SK-N-SH treated with all-trans-retinoic acid at 6 μM for 48 hours (cell line): ENCODE data around the gene TRIM37.

Source experiments
- ATAC-seq: fragments of 200-7000 bp; cut with Tn5 transposase; 3 replicates; pipeline ENCODE4 v1.9.1; 2020; ENCODE audit warnings: mild to moderate bottlenecking, moderate library complexity
- ARNTL ChIP-seq: fragments of 450-650 bp; formaldehyde crosslinking; IDR thresholded peaks from 2 replicates; pipeline ENCODE4 v1.5.0; 2020; ENCODE audit warnings: low read depth, mild to moderate bottlenecking, moderate library complexity, borderline replicate concordance
- BACH2 ChIP-seq: fragments of 250-450 bp; sonication (Bioruptor Pico); IDR thresholded peaks from 2 replicates; pipeline ENCODE4 v1.9.0; 2021; ENCODE audit warnings: mild to moderate bottlenecking, borderline replicate concordance
- CSDC2 ChIP-seq: fragments of 250-450 bp; sonication (Bioruptor Pico); IDR thresholded peaks from 2 replicates; pipeline ENCODE4 v1.5.0; 2020; ENCODE audit warnings: mild to moderate bottlenecking, moderate library complexity
- ESRRG ChIP-seq: fragments of 250-450 bp; sonication (Bioruptor Pico); IDR thresholded peaks from 2 replicates; pipeline ENCODE4 v1.6.1; 2021; ENCODE audit warnings: mild to moderate bottlenecking
- GLIS3 ChIP-seq: fragments of 250-450 bp; sonication (Bioruptor Pico); IDR thresholded peaks from 2 replicates; pipeline ENCODE4 v1.5.0; 2020; ENCODE audit warnings: mild to moderate bottlenecking, moderate library complexity
- ISL1 ChIP-seq: fragments of 250-450 bp; sonication (Bioruptor Pico); IDR thresholded peaks from 2 replicates; pipeline ENCODE4 v2.1.2; 2022; ENCODE audit warnings: mild to moderate bottlenecking, moderate library complexity
- OSR1 ChIP-seq: fragments of 250-450 bp; sonication (Bioruptor Pico); IDR thresholded peaks from 2 replicates; pipeline ENCODE4 v1.8.0; 2022; ENCODE audit warnings: moderate library complexity, mild to moderate bottlenecking, inconsistent platforms
- PPARA ChIP-seq: fragments of 250-450 bp; sonication (Bioruptor Pico); IDR thresholded peaks from 2 replicates; pipeline ENCODE4 v1.5.0; 2020; ENCODE audit warnings: mild to moderate bottlenecking, borderline replicate concordance
- RARB ChIP-seq: fragments of 250-450 bp; sonication (Bioruptor Pico); IDR thresholded peaks from 2 replicates; pipeline ENCODE4 v1.8.0; 2021; ENCODE audit warnings: mild to moderate bottlenecking, moderate library complexity
- SNAI2 ChIP-seq: fragments of 250-450 bp; sonication (Bioruptor Pico); IDR thresholded peaks from 2 replicates; pipeline ENCODE4 v1.5.0; 2020; ENCODE audit warnings: mild to moderate bottlenecking, moderate library complexity
- TCF4 ChIP-seq: fragments of 250-450 bp; sonication (Bioruptor Pico); IDR thresholded peaks from 2 replicates; pipeline ENCODE4 v1.8.0; 2021; ENCODE audit warnings: mild to moderate bottlenecking, moderate library complexity, borderline replicate concordance
- TOX ChIP-seq: fragments of 250-450 bp; sonication (Bioruptor Pico); IDR thresholded peaks from 2 replicates; pipeline ENCODE4 v1.8.0; 2021; ENCODE audit warnings: mild to moderate bottlenecking, moderate library complexity, borderline replicate concordance
- ZC3H10 ChIP-seq: fragments of 250-450 bp; sonication (Bioruptor Pico); IDR thresholded peaks from 2 replicates; pipeline ENCODE4 v1.5.1; 2021; ENCODE audit warnings: mild to moderate bottlenecking, moderate library complexity
- ZFP3 ChIP-seq: fragments of 250-450 bp; sonication (Bioruptor Pico); IDR thresholded peaks from 2 replicates; pipeline ENCODE4 v1.5.0; 2020; ENCODE audit warnings: mild to moderate bottlenecking, moderate library complexity
- ZFP30 ChIP-seq: fragments of 450-650 bp; formaldehyde crosslinking; IDR thresholded peaks from 2 replicates; pipeline ENCODE4 v1.5.0; 2022; ENCODE audit warnings: mild to moderate bottlenecking, moderate library complexity
- ZNF565 ChIP-seq: fragments of 450-650 bp; formaldehyde crosslinking; conservative IDR thresholded peaks from 2 replicates; pipeline ENCODE4 v1.5.0; 2020; ENCODE audit warnings: low read depth, mild to moderate bottlenecking, moderate library complexity
- ZNF70 ChIP-seq: fragments of 450-650 bp; formaldehyde crosslinking; IDR thresholded peaks from 2 replicates; pipeline ENCODE4 v1.5.0; 2020; ENCODE audit warnings: mild to moderate bottlenecking, moderate library complexity
- ZNF8 ChIP-seq: fragments of 450-650 bp; formaldehyde crosslinking; IDR thresholded peaks from 2 replicates; pipeline ENCODE4 v1.5.0; 2020; ENCODE audit warnings: mild to moderate bottlenecking, moderate library complexity
- TF ChIP-seq, protein P1 (sequence below): fragments of 250-450 bp; sonication (Bioruptor Pico); IDR thresholded peaks from 2 replicates; pipeline ENCODE4 v1.5.0; 2020; ENCODE audit warnings: mild to moderate bottlenecking, moderate library complexity
- TF ChIP-seq, protein P2 (sequence below): fragments of 250-450 bp; sonication (Bioruptor Pico); IDR thresholded peaks from 2 replicates; pipeline ENCODE4 v1.8.0; 2021; ENCODE audit warnings: low read depth, mild to moderate bottlenecking, moderate library complexity, borderline replicate concordance
- TF ChIP-seq, protein P3 (sequence below): fragments of 250-450 bp; sonication (Bioruptor Pico); IDR thresholded peaks from 2 replicates; pipeline ENCODE4 v1.5.1; 2021; ENCODE audit warnings: mild to moderate bottlenecking, moderate library complexity
- TF ChIP-seq, protein P4 (sequence below): fragments of 250-450 bp; sonication (Bioruptor Pico); IDR thresholded peaks from 2 replicates; pipeline ENCODE4 v1.8.0; 2020; ENCODE audit warnings: mild to moderate bottlenecking, moderate library complexity, borderline replicate concordance
- TF ChIP-seq, protein P5 (sequence below): fragments of 250-450 bp; sonication (Bioruptor Pico); IDR thresholded peaks from 2 replicates; pipeline ENCODE4 v1.5.1; 2020; ENCODE audit warnings: low read depth, mild to moderate bottlenecking, moderate library complexity

Gene TRIM37

DNA sequence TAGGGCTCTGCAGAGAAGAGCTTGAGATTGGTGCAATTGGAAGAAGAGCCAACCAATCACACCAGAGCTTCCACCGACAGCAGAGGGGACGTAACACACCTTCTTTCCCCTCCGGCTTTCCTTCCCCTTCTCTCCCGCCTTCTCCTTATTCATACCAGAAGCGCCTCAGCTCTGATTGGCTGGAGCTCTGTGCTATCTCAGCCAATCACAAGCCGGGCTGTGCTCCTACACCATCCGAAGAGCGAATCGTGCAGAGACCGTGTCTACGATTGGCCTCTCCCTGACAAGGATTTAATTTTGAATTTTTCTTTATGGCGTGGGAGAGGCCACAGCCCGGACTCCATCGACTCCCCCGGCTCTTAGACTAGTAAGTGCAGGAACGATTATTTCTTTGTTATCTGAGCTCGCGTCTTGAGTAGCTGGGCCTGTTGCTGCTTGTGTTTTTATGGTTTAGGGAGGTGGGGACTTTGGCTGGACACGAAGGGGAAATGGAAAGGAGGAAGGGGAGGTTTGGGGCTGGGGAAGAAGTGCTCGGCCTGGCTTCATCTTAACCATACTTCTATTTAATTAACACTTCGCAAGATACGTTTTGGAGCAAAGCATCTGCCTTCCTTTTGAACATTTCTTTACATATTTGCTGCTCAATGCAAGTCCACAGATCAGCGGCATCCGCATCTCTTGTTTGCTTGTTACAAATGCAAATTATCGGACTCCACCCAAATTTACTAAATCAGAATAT lies 48.9 kb upstream of the TRIM37 start, which contains the start of gene PRR11:
TSS of gene PRR11 (plus strand) at position 308 of the 739 bp plus-strand sequence. CDS start 14,007 bp downstream, outside the sequence.
- ATAC-seq: peak; percentile 91
- TF ChIP-seq ESRRG (CRISPR knock-in tag): no peak
- TF ChIP-seq ZNF70 (CRISPR knock-in tag): no peak
- no peak for TF ChIP-seq SNAI2 (CRISPR knock-in tag)
- no peak for TF ChIP-seq ZFP3 (CRISPR knock-in tag)

DNA sequence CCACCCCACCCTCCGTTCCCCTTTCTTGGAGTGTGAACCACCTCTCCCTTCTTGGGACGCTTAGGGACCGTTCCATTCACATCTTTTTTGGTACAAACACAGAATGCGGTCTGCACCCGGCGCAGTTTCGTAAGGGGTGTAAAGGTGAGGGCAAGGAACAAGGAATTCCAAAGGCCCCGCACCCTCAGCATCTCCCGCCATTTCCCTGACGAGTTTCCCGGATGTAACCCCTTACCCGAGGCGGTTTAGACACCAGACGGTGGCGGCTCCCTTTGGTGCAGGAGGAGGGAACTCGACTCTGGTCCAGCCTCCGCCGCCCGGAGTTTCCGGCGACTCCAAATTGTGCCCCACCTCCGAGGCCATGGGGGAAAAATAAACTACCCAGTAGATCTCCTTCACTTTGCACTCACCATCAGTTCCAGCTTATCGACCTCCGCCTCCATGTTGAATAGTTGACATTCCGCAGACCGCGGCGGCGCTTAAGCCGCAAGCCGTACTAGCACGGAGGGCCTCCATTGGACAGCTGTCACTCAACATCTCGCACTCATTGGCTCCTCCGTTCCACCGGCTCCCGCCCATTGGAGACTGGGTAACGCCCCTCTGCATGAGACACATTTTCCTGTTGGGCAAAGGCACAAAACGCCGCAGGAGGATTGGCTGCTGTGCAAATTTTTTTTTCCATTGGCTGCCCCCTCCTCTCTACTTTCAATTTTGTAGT lies 48.2 kb upstream of the TRIM37 start, which contains the start of gene SKA2:
TSS of gene SKA2 (minus strand) at position 466 of the 718 bp plus-strand sequence. CDS start at position 443, 23 bp downstream.
- peak; percentile 59; the same call in 1 of the 2 replicates for TF ChIP-seq ZNF8 (CRISPR knock-in tag)
- no peak for TF ChIP-seq ISL1
- no peak; the same call in 1 of the 2 replicates for TF ChIP-seq GLIS3 (CRISPR knock-in tag)
- TF ChIP-seq ARNTL (CRISPR knock-in tag): peak; percentile 84
- no peak; the same call in 1 of the 2 replicates for TF ChIP-seq TCF4 (CRISPR knock-in tag)
- TF ChIP-seq ZNF565 (CRISPR knock-in tag): peak; percentile 93
- TF ChIP-seq ZFP30: peak; percentile 61; the same call in 1 of the 2 replicates
- TF ChIP-seq ZFP3 (CRISPR knock-in tag): peak; percentile 81
- TF ChIP-seq TOX (CRISPR knock-in tag): no peak
- TF ChIP-seq PPARA (CRISPR knock-in tag): peak; percentile 93
- TF ChIP-seq, protein P1, sequence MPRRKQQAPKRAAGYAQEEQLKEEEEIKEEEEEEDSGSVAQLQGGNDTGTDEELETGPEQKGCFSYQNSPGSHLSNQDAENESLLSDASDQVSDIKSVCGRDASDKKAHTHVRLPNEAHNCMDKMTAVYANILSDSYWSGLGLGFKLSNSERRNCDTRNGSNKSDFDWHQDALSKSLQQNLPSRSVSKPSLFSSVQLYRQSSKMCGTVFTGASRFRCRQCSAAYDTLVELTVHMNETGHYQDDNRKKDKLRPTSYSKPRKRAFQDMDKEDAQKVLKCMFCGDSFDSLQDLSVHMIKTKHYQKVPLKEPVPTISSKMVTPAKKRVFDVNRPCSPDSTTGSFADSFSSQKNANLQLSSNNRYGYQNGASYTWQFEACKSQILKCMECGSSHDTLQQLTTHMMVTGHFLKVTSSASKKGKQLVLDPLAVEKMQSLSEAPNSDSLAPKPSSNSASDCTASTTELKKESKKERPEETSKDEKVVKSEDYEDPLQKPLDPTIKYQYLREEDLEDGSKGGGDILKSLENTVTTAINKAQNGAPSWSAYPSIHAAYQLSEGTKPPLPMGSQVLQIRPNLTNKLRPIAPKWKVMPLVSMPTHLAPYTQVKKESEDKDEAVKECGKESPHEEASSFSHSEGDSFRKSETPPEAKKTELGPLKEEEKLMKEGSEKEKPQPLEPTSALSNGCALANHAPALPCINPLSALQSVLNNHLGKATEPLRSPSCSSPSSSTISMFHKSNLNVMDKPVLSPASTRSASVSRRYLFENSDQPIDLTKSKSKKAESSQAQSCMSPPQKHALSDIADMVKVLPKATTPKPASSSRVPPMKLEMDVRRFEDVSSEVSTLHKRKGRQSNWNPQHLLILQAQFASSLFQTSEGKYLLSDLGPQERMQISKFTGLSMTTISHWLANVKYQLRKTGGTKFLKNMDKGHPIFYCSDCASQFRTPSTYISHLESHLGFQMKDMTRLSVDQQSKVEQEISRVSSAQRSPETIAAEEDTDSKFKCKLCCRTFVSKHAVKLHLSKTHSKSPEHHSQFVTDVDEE (CRISPR knock-in tag): peak; percentile 98
- peak; percentile 91; the same call in 1 of the 2 replicates for TF ChIP-seq SNAI2 (CRISPR knock-in tag)
- no peak for TF ChIP-seq RARB (CRISPR knock-in tag)
- no peak for TF ChIP-seq OSR1 (CRISPR knock-in tag)
- TF ChIP-seq, protein P2, sequence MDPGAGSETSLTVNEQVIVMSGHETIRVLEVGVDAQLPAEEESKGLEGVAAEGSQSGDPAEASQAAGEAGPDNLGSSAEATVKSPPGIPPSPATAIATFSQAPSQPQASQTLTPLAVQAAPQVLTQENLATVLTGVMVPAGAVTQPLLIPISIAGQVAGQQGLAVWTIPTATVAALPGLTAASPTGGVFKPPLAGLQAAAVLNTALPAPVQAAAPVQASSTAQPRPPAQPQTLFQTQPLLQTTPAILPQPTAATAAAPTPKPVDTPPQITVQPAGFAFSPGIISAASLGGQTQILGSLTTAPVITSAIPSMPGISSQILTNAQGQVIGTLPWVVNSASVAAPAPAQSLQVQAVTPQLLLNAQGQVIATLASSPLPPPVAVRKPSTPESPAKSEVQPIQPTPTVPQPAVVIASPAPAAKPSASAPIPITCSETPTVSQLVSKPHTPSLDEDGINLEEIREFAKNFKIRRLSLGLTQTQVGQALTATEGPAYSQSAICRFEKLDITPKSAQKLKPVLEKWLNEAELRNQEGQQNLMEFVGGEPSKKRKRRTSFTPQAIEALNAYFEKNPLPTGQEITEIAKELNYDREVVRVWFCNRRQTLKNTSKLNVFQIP (CRISPR knock-in tag): no peak
- TF ChIP-seq CSDC2 (CRISPR knock-in tag): peak; percentile 98
- TF ChIP-seq, protein P3, sequence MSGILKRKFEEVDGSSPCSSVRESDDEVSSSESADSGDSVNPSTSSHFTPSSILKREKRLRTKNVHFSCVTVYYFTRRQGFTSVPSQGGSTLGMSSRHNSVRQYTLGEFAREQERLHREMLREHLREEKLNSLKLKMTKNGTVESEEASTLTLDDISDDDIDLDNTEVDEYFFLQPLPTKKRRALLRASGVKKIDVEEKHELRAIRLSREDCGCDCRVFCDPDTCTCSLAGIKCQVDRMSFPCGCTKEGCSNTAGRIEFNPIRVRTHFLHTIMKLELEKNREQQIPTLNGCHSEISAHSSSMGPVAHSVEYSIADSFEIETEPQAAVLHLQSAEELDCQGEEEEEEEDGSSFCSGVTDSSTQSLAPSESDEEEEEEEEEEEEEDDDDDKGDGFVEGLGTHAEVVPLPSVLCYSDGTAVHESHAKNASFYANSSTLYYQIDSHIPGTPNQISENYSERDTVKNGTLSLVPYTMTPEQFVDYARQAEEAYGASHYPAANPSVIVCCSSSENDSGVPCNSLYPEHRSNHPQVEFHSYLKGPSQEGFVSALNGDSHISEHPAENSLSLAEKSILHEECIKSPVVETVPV (CRISPR knock-in tag): no peak
- TF ChIP-seq, protein P4, sequence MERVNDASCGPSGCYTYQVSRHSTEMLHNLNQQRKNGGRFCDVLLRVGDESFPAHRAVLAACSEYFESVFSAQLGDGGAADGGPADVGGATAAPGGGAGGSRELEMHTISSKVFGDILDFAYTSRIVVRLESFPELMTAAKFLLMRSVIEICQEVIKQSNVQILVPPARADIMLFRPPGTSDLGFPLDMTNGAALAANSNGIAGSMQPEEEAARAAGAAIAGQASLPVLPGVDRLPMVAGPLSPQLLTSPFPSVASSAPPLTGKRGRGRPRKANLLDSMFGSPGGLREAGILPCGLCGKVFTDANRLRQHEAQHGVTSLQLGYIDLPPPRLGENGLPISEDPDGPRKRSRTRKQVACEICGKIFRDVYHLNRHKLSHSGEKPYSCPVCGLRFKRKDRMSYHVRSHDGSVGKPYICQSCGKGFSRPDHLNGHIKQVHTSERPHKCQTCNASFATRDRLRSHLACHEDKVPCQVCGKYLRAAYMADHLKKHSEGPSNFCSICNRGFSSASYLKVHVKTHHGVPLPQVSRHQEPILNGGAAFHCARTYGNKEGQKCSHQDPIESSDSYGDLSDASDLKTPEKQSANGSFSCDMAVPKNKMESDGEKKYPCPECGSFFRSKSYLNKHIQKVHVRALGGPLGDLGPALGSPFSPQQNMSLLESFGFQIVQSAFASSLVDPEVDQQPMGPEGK (CRISPR knock-in tag): peak; percentile 81; the same call in 1 of the 2 replicates
- no peak for TF ChIP-seq ESRRG (CRISPR knock-in tag)
- peak; percentile 93 for TF ChIP-seq BACH2 (CRISPR knock-in tag)
- no peak for TF ChIP-seq ZC3H10
- TF ChIP-seq, protein P5, sequence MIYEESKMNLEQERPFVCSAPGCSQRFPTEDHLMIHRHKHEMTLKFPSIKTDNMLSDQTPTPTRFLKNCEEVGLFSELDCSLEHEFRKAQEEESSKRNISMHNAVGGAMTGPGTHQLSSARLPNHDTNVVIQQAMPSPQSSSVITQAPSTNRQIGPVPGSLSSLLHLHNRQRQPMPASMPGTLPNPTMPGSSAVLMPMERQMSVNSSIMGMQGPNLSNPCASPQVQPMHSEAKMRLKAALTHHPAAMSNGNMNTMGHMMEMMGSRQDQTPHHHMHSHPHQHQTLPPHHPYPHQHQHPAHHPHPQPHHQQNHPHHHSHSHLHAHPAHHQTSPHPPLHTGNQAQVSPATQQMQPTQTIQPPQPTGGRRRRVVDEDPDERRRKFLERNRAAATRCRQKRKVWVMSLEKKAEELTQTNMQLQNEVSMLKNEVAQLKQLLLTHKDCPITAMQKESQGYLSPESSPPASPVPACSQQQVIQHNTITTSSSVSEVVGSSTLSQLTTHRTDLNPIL (CRISPR knock-in tag): no peak
- TF ChIP-seq ZNF70 (CRISPR knock-in tag): peak; percentile 54
- peak; percentile 88 for ATAC-seq
